GM13976 (cell line): Measurements from ENCODE around the gene CYSRT1.

ENCODE experiments used
- DNase-seq: peaks from one replicate; pipeline ENCODE4 v3.0.0; 2012; ENCODE audit warnings: low spot score
- CTCF ChIP-seq: IDR thresholded peaks from 2 replicates; pipeline ENCODE4 v1.5.1; 2012; ENCODE audit warnings: borderline replicate concordance, mild to moderate bottlenecking; ENCODE audit not compliant: insufficient read depth; ENCODE audit errors: extremely low read depth, missing control alignments, control extremely low read depth
- in situ Hi-C: fragments of 300-500 bp; cut with MboI; formaldehyde crosslinking; loops from one replicate; pipeline ENCODE4 v1.12.0; 2022; ENCODE audit warnings: low sequenced_read_pairs, mixed read lengths, inconsistent platforms; ENCODE audit not compliant: unreplicated experiment

CYSRT1 gene

DNA sequence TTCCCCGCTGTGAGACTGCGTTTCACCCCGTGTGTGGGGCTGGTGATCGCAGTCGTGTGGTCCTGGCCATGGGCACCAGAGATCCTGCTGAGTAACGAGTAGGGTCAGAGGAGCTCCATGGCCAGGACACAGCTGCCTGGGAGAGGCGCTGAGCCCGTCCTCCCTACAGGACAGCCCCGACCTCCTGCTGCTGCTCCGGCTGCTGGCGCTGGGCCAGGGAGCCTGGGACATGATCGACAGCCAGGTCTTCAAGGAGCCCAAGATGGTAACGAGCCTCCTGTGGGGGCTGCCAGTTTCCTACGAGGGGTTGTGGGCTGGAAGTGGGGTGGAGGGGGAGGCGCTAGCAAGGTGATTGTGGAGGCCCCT, 41.2 kb downstream of the CYSRT1 start:
- DNase-seq, result no peak
- in situ Hi-C loops, result no loop called here
- no peak for TF ChIP-seq CTCF

GRCh38 chr9:137266585-137267453, 41.8 kb downstream of the CYSRT1 start:
- DNase-seq, result no peak
- TF ChIP-seq CTCF, result no peak

DNA sequence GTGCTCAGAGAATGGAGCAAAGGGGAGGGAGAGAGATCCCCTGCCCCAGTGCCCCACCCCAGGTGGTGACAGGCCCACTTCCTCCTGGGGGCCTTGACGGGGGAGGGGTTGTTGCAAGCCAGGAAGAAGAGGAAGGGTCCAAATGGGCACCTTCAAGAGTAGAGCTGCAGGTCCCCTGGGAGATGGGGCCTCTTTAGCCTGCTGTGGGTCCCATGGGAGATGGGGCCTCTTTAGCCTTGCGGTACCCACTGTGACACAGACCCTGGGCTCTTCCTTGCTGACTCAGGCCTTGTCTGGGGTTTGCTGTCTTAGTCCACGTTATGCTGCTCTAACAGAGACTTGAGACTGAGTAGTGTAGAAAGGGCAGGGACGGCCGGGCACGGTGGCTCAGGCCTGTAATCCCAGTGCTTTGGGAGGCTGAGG, 43.0 kb downstream of the CYSRT1 start:
- no peak for DNase-seq
- in situ Hi-C loops, result no loop called here
- no peak for TF ChIP-seq CTCF

More at GRCh38 chr9:137266585-137267453, 41.8 kb downstream of the CYSRT1 start:
- in situ Hi-C loops, result no loop called here

- no peak for DNase-seq
- in situ Hi-C loops, result no loop called here
- TF ChIP-seq CTCF, result no peak
These were observed 43.7 kb downstream of the CYSRT1 start for GRCh38 chr9:137268538-137269201.

- in situ Hi-C loops, result no loop called here
- no peak for TF ChIP-seq CTCF
- peak; percentile 66 for DNase-seq
These were observed 44.3 kb downstream of the CYSRT1 start for GRCh38 chr9:137269231-137269772.

DNA sequence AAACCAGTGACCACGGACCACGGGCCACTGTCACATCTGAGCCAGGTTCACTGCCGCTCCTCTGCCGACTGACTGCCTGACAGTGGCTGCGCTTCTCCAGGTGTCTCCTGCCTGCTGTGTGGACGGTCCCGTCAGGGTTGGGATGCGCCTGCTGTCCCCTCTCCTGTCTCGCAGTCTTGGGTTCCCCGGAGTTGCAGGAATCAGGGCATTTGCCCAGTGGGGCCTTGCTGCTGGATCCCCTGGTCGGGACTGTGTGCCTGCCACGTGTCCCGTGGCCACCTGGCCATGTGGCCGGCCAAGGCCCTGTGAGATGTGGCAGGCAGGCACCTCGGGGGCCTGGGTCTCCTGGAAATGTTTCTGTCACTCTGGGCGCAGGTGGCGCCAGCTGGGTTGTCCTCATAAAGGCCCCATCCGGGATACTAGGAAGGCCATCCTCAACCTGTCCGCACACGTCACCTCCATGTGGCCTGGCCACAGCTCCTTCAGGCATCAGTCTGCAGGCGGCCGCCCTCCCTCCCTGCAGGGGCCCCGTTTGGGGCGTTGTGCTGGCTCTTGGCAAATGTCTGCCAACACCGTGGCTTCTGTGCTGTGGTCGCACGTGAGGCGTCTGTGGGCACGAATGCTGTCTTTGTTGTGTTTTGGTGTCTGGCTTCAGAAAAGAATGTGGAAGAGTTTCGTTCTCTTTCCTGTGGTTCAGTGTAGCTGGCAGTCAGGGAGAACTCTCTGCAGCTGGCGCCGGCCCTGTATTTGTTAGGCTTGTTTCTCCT, 46.1 kb downstream of the CYSRT1 start:
- DNase-seq, result no peak
- in situ Hi-C loops, result no loop called here
- no peak for TF ChIP-seq CTCF
